AG04450 (cell line): ENCODE measurements around the gene PYY. TPM values are rescaled to one million over a fixed set of nuclear protein-coding genes. Genes with fewer than 3 reads are reported as not detected.

Experiments used
- CTCF ChIA-PET: fragments of 300-600, 350-600 bp; formaldehyde crosslinking; extraction: SDS; loops from one replicate; lab custom pipeline; 2022; ENCODE audit warnings: antibody characterized with exemption, inconsistent platforms; lab: Charles Lee
- POLR2A ChIA-PET: fragments of 350-600 bp; formaldehyde crosslinking; extraction: SDS; loops from one replicate; lab custom pipeline; 2021; ENCODE audit warnings: antibody characterized with exemption, inconsistent platforms; lab: Yijun Ruan, JAX
- DNase-seq: peaks from one replicate; pipeline ENCODE4 v3.0.0-alpha.2; 2011; ENCODE audit warnings: low read depth, low spot score
- H3K27ac ChIP-seq: one replicate; pipeline ENCODE4 v1.5.1; 2012; ENCODE audit warnings: low read depth, low read length, control low read depth
- H3K27me3 ChIP-seq: one replicate; pipeline ENCODE4 v1.6.0; 2012; ENCODE audit warnings: low read length; ENCODE audit not compliant: control insufficient read depth, insufficient read depth
- H3K4me3 ChIP-seq: 2 replicates; pipeline ENCODE4 v1.5.1; 2011; ENCODE audit warnings: mild to moderate bottlenecking, low read depth, low read length, control low read depth
- H3K9me3 ChIP-seq: 2 replicates; pipeline ENCODE4 v1.5.1; 2012; ENCODE audit warnings: low read length; ENCODE audit not compliant: control insufficient read depth, insufficient read depth
- CTCF ChIP-seq: IDR thresholded peaks from 2 replicates; pipeline ENCODE4 v1.5.1; 2011; ENCODE audit warnings: low read depth, low read length, control low read depth, inconsistent platforms
- polyA plus RNA-seq: library from polyadenylated mRNA; depleted of rRNA; stranded (reverse); fragments of >200 nt; gene quantifications from 2 replicates; pipeline ENCODE4 v1.2.3, GENCODE V29; 2011

The PYY gene
- polyA plus RNA-seq, 1 experiment = not detected

- ChIA-PET POLR2A (no interaction called here), CTCF (interaction anchor here (0.6 to 0.9 kb wide), 2 partner anchors 23 to 83 kb away, joined by 3 read pairs; no protein-coding TSS in a partner anchor)
- Histone ChIP-seq H3K27ac (no peak overlapping the region), H3K9me3 (peaks cover 6% of the 10 kb centered on the region; the same call in 1 of the 2 replicates), H3K4me3 (no peak overlapping the region), H3K27me3 (peaks cover 63% of the 10 kb centered on the region)
- no peak for TF ChIP-seq CTCF
- DNase-seq = no peak
Observed at GRCh38 chr17:43915559-43915958, 38.2 kb downstream of the PYY start.

- Histone ChIP-seq H3K27ac (no peak overlapping the region), H3K4me3 (no peak overlapping the region), H3K27me3 (peaks cover 64% of the 10 kb centered on the region), H3K9me3 (peaks cover 6% of the 10 kb centered on the region; the same call in 1 of the 2 replicates)
- CTCF ChIA-PET = interaction anchor here (0.9 kb wide), 2 partner anchors 30 to 37 kb away, joined by 3 read pairs; no protein-coding TSS in a partner anchor
- POLR2A ChIA-PET = no interaction called here
- no peak for DNase-seq
- TF ChIP-seq CTCF = no peak
Observed at GRCh38 chr17:43914451-43914850, 39.3 kb downstream of the PYY start.

- CTCF ChIA-PET = interaction anchor here (0.9 kb wide), 1 partner anchor 36 kb away, joined by 3 read pairs; no protein-coding TSS in a partner anchor
- DNase-seq = no peak
- no peak for TF ChIP-seq CTCF
- Histone ChIP-seq H3K9me3 (peaks cover 6% of the 10 kb centered on the region; the same call in 1 of the 2 replicates), H3K4me3 (no peak overlapping the region), H3K27ac (no peak overlapping the region), H3K27me3 (peaks cover 60% of the 10 kb centered on the region)
- POLR2A ChIA-PET = no interaction called here
Observed at GRCh38 chr17:43913584-43913983, 40.2 kb downstream of the PYY start.

GRCh38 chr17:43912635-43913304 lies 41.0 kb downstream of the PYY start:
- TF ChIP-seq CTCF = no peak
- ChIA-PET CTCF (no interaction called here), POLR2A (no interaction called here)
- DNase-seq = no peak
- Histone ChIP-seq H3K27ac (no peak overlapping the region), H3K9me3 (peaks cover 3% of the 10 kb centered on the region; the same call in 1 of the 2 replicates), H3K4me3 (no peak overlapping the region), H3K27me3 (peaks cover 55% of the 10 kb centered on the region)

GRCh38 chr17:43911904-43912303 lies 41.8 kb downstream of the PYY start:
- no peaks in the 10 kb centered on the region; the same call in 1 of the 2 replicates for H3K9me3 ChIP-seq
- H3K27me3 ChIP-seq = peaks cover 48% of the 10 kb centered on the region
- no peak for DNase-seq
- no peak overlapping the region for H3K4me3 ChIP-seq
- ChIA-PET POLR2A (no interaction called here), CTCF (no interaction called here)
- no peak overlapping the region for H3K27ac ChIP-seq
- no peak for TF ChIP-seq CTCF
